ENCODE data around the gene TAC3.
"Not testable (repeated sequence)": the region's sequence is repeated elsewhere in the genome, so short reads cannot be mapped to it uniquely, and the experiment has no call there.

The TAC3 gene

DNA sequence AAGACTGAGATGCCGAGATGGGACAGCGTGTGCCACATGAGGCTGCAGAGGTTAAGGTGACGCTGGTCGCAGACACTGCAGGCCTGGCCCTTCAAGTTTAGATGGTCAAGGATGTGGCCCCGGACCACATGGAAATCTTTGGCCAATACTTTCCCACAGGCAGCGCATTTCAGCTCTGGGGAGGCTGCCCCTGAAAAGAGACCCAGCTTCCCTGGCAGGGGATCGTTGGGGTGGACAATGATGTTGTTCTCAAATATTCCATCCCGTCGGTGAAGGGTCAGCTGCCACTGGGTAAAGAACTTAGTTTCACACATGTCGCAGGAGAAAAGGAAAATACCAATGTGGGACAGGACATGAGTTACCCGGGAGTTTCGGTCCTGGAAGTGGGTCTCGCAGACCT, 12.9 kb downstream of the TAC3 start:
- DNase-seq, result no peak

DNA sequence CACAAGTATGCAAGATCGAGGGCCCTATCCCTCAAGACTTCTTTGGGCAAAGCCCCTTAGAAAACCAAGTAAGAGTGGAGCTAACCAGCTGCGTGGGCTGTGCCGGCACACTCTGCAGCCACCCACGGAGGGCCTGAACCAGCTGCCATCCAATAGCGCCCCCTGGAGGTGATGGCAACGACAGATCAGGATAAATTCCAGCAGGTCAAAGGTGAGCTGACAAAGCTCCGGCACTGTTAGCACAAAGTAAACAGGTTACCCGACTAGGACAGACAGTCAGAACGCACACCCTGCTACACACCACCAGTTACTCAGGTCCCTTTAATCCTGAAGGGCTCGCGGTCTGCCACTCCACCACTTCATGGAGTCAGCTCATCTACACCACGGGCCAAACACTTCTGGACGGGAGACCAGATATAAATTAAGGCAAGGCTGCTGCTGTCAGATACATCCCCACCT, 14.9 kb downstream of the TAC3 start:
- peak; percentile 22 to 56 (median 49) for DNase-seq

DNA sequence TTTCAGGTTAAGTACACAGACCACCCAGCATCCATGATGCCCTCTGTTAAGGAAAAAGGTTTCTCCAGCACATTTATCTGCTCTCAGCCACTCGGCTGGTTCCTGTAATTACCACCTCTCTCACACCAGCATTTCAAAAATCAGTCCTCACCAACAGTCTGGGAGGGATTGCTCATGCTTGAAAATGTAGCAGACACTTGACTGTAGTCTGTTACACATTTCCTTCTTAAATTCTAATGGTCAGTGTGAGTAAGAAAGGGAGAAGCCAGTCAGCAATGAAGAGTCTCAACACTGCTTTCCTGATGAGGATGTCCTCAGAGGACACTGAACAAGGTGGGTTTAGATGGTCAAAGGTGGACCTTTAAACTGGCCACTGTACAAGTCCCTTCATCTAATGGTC, 15.9 kb downstream of the TAC3 start:
- no peak for DNase-seq

DNA sequence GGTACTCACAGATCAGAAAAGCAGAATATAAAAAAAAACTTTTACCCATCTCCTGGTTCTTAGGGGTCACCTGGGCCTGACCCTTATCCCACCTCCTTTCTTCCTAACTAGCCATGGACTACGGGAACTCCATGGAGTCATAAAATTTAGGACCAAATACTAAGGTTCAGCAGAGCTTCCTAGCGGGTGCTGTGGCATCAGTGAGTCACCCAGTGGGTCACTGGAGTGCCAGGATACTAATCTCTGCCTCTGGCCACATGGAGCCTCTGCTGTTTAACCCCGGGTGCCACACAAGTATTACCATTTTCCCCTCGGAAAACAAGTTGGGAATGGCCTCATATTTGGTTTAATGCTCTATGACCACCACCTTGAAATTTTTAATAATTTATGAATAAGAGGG, 16.9 kb downstream of the TAC3 start:
- DNase-seq, result no peak

DNA sequence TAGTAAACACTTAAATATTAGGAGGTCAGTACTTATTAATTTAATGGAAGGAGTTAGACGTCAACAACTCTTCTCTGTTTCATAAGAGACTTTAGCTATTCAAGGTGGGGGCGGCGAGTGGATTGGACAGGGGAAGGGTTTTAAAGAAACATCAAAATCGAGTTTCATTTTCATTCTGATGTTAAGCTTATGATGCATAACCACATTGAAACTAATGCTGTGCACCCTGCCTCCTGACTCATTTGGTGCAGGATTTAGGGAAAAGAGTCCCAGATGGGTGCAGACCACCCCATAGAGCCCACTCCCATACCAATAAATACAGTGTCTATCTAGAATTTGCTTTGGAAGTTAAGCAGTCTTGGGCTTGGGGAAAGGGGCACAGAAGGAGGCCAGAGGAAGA, 17.3 kb downstream of the TAC3 start:
- DNase-seq, result no peak

DNA sequence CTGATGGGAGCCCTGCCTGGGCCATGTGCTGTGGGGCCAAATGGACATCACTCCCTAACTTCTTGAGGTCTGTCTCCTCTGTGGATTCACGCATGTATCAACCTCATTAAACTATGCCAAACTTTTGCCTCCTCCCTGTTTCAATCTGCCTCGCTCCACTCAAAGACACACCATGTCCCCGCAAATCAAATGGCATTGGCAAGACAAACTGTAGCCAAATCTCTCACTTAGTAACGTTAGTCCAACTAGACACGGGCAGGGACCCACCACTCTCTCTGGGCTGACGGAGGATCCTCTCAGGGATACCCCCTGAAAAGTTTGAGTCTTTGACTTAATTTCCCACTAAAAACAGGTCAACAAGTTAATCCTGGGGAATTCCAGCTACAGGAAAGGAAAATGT, 18.0 kb downstream of the TAC3 start:
- no peak for DNase-seq

DNA sequence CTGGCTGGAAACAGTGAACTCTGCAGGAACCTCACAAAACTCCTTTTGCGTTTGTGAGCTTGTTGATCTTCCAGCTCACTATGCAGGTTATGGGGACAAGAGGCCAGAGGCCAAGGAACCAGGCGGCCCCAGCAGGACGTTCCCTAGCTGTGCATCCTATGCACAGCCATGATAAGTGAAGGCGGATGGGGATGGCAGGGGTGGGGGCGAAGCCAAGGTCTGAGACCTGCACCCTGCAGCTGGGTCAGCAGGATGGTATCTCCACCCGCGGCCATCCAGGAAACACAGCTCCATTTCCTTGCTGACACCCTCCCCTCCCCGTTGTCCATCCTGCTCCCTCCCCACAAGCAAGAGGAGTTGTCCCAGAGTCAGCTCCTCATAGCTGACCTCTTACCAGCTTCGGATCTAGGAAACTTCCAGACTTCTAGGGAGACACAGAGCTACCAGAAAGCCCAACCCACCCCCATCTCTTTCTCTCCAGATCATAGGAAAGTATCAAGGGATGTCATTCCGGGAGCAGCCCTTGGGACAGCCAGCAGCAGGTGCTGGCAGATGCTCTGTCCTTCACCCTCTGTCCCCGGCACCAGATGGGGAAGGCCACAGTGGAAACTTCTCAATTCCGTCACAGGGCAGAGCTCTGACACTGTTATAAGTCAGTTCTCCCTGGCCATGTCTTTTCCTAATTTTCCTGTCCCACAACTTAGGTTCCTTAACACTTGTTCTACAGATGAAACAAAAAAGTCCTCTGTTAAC, 19.4 kb downstream of the TAC3 start:
- no peak for DNase-seq

DNA sequence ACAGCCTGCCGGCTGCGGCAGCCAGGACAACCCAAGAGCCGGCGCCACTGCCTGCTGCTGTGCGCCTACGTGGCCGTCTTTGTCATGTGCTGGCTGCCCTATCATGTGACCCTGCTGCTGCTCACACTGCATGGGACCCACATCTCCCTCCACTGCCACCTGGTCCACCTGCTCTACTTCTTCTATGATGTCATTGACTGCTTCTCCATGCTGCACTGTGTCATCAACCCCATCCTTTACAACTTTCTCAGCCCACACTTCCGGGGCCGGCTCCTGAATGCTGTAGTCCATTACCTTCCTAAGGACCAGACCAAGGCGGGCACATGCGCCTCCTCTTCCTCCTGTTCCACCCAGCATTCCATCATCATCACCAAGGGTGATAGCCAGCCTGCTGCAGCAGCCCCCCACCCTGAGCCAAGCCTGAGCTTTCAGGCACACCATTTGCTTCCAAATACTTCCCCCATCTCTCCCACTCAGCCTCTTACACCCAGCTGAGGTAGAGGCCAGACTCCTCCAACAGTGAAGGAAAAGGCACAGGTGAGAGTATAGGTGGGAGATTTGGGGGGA, 20.3 kb downstream of the TAC3 start:
- no peak for DNase-seq

DNA sequence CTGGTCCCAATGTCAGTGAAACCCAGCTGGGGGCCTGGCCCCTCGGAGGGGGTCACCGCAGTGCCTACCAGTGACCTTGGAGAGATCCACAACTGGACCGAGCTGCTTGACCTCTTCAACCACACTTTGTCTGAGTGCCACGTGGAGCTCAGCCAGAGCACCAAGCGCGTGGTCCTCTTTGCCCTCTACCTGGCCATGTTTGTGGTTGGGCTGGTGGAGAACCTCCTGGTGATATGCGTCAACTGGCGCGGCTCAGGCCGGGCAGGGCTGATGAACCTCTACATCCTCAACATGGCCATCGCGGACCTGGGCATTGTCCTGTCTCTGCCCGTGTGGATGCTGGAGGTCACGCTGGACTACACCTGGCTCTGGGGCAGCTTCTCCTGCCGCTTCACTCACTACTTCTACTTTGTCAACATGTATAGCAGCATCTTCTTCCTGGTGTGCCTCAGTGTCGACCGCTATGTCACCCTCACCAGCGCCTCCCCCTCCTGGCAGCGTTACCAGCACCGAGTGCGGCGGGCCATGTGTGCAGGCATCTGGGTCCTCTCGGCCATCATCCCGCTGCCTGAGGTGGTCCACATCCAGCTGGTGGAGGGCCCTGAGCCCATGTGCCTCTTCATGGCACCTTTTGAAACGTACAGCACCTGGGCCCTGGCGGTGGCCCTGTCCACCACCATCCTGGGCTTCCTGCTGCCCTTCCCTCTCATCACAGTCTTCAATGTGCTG, 21.0 kb downstream of the TAC3 start:
- no peak for DNase-seq

DNA sequence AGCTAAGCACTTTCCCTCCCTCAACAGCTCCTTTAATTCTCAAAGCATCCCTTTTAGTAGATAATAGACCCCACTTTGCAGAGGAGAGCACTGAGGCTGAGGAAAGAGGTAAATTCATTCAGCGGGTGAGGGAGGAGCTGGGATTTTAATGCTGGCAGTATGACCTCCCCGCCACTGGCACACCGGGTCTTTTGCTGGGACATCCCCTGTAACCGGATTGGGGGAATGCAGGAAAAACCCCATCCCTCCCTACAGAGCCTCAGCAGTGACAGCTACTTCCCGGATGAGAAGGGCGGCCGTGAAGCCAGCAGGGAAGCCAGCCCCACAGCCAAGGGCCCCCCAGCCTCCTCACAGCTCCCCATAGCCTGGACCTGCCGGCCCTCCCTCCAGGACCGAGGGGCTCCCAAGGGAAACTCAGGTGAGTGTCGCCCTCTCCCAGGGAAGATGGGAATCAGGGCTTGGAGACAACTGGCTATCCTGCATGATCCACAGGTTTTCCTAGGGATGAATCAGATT, 22.0 kb downstream of the TAC3 start:
- DNase-seq, result no peak

DNA sequence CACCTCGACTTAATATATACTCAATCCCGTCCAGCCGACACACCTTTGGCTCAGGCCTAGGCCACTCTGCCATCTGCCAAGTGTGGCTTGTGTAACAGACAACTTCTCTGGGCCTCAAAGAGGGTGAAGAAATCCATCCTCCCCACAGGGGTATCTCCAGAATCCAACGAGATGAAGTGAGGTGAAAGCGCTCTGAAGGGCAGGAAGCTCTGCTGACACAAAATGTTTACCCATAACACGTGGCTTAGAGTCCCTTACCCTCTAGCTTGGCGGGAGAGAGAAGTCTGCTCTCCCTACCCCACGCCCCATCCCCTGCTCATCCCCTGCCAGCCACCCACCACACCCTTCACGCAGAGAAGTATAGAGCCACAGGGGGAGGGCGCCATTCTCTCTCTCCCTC, 23.0 kb downstream of the TAC3 start:
- no peak for DNase-seq

DNA sequence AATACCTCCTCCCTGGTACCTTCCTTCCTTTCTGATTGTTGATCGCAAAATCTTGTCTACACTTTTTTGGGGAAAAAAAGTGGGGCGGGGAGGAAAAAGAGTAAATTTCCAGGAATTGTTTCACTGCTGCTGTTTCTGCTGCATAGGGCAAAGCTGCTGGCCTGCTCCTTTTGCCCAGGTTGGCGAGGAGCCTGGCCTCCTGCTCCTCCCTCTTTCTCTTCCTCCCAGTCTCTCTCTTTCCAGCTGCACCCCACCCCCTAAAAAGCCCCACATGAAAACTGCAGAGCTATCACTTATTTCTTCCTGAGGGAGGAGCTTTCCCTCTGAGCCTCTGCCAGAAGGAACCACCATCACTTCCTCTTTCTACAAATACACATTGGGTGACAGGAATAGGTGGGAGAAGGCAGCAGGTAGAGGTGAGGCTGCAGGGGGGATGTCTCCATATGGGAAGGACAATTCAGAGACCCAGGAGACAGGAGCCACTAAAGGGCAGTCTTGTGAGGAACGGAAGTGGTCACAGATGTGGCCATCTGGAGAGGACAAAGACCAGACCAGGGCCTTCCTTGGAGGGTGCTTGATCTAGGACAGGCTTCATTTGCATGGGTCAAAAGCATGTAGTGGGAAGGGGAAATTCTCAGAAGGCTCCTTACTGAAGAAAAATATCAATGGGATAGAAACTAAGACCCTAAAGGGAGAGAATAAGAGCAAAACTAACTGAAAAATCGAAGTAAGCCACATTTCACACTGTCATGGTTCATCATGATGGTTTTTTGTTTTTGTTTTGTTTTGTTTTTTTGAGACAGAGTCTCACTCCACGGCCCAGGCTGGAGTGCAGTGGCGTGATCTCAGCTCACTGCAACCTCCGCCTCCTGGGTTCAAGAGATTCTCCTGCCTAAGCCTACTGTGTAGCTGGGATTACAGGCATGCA, 24.7 kb downstream of the TAC3 start:
- DNase-seq, result no peak

DNA sequence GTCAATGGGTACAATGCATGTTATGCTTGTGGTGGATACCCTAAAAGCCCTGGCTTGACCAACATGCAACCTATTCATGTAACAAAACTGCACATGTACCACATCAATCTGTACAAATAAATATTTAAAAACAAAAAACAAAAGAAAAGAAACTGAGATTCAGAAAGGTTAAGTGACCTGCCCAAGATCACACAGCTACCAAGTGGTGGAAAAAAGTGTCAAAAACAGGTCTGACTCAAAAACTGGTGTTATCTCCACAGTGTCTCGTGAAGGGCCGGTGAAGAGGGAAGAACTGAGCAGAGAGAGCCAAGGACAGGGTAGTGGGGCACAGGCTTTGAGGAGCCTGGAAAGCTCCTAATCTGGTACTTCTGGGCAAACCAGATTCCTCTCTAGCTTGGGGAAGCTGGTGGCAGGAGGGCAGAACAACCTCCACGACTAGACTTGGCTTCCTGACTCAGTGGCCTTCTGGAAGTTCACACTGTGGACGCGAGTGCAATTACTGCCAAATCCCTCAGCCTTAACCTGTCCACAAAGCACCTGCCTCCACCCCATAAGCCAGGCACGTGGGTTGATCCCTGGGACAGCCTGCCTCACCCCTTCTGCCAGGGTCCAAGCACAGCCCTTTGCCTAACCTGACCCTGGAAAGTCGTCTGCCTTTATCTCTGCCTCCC, 25.5 kb downstream of the TAC3 start:
- DNase-seq, result no peak

DNA sequence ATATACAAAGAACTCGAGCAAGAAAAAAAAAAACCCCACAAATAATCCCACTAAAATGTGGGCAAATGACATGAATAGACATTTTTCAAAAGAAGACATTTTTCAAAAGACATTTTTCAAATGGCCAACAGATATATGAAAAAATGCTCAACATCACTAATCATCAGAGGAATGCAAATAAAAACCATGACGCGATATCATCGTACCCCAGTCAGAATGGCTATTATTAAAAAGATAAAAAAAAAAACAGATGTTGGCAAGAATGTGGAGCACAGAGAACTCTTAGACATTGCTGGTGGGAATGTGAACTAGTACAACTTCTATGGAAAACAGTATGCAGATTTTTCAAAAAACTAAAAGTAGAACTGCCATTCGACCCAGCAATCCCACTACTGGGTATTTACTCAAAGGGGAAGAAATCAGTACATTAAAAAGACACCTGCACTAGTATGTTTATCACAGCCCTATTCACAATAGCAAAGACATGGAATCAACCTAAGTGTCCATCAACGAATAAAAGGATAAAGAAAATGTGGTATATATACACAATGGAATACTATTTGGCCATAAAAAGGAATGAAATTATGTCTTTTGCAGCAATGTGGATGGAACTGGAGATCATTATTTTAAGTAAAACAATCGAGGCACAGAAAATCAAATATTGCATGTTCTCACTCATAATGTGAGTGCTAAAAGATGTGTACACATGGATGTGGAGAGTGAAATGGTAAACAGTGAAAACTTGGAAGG, 26.3 kb downstream of the TAC3 start:
- DNase-seq, result no peak

DNA sequence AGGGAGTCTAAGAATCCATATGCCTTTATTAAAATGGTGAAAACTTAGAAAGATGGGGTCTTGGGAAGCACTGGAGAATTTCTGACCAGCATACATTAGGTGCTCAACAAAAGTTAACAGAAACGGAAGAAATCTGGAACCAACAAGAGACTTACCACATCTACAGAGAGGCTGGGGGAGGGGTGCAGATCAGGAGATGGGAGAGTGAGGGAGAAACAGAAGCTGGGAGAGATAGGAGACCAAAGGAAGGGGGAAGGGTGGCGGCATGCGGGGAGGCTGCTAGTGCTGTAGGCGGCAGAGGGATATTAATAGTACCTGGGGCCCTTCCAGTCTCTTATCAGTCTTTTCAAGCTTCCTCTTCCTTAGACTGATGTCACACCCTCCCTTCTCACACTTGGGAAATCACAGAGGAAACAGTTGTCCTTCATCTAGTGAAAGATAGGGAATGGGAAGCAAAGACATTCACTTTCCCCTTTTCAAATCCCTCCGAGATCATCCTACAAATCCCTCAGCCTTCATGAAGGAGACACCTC, 28.1 kb downstream of the TAC3 start:
- no peak for DNase-seq

DNA sequence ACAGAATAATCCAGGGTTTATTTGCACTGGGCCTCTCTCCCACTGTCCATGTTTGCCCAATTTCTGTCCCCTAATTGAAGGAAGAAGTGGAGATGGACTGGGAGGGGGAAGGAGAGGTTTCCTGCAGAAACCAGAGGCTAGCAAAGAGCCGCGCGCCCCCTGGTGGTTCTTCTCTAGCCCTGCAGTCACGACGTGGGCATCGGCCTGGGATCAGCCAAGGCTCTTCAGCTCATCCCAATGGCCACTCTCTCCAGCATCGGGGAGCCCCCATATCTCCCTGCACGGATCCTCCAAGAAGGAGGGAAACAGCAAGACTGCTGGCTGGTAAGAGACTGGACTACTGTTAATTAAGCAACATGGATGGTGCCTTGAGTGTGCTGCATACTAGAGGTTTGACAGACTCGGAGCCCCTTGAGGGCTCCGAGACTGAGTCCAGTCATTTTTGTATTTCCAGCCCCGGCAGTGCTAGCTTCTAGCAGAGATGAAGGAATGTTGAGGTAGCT, 28.7 kb downstream of the TAC3 start:
- DNase-seq, result peak; percentile 74 to 88 (median 87)

DNA sequence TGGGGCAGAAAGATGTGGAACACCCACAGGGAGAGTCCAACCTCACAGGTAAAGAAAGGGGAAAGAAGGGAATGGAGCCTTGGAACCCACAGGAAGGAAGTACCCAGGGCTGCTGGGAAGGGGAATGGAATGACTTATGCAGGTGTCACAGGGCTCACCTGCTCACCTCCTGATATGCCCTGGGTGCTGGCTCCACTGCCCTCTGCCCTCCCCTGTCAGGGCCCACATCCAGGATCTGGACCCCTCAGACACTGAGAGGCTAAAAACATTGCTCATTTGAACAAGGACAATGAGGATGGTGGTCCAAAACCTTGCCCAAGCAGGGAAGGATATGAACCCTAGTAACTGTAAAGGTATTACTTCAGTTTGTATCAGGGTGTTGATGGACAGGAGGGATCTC, 29.3 kb downstream of the TAC3 start:
- no peak for DNase-seq

DNA sequence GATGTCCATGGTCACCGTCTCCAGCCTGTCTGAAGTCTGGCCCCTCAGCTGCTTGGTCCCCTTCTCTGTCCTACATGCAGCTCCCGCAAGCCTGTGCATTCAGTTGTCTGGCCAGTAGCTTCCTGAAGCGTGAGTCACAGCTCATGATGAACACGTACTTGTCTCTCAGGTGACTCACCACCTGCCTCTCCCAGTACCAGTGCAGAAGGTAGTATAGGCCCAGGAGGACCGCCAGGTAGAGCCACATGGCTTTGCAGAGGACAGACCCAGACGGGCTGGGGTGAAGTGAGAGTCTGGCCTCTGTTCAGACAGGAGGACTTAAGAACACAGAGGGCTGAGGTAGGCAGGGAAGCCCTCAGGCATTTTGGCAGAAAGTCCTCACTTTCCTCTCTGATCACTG, 30.6 kb downstream of the TAC3 start:
- DNase-seq, result not testable (repeated sequence)

DNA sequence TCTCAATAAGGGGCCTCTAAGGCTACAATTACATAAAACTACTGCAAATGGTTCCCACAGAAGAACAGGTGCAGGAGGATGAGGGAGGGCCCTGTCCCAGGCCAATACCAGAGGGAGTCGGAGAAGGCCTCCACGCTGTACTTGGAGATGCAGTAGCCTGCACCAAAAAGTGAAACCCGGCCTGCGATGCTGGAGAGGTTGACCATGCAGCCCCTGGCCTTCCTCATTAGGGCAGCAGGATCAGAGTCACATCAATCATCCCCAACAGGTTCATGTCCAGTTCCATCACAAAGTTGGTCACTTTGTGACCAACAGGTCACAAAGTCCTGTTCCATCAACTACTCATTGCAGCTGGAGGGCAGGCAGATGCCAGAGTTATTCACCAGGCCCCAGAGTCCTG, 32.9 kb downstream of the TAC3 start:
- no peak for DNase-seq

DNA sequence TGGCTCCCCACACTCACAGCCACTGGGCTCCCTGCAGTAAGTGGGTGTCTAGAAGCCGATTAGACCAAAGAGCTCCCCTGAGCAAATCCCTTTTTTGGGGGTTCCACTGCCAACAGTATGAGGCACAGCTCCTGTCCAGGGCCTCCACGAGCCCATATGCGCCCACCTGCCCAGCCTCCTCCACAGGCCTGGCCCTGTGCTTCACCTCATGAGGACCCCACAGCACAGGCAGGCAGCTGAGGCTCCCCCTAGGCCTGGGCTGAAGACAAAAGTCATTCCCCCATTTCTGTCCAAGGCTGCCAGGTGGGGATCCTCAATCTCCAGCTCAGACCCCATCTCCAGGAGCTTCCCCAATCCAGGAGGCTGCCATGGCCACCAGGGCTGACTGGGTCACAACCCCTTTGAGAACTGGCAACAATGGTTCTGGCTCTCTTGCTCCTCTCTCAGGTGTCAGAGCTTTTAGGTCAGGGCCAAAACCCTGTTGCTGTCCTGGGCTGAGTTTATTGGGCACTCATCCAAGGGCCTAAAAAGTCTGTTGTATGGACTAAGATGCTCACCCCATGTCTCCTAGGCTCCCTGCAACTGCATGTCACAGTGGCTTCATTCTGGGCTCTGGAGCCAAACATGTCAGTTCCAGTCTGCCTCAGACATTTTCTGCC, 33.6 kb downstream of the TAC3 start:
- DNase-seq, result not testable (repeated sequence)
